ENCODE results near the gene MBTPS1. TPM values are rescaled to one million over a fixed set of nuclear protein-coding genes. Genes with fewer than 3 reads are reported as not detected.

The MBTPS1 gene
- total RNA-seq, 1 donor from 2014 or later = 143 TPM

DNA sequence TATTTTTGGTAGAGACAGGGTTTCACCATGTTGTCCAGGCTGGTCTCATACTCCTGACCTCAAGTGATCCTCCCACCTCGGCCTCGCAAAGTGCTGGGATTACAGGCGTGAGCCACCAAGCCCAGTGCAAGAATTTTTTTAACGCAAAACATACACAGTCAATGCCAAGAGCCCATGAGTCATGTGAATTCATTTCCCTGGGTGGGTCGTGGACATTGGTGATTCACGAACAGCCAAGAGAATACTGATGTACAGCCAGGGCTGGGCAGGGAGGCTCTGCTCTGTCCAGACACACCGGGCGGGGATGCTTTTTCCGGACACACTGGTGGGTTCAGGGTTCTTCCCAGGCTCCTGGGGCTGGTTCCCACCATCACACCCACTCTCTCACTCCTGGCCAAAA lies 91.9 kb downstream of the MBTPS1 start:
- Mint-ChIP-seq H3K36me3 (no peaks in the 10 kb centered on the region), H3K9me3 (peaks cover 14% of the 10 kb centered on the region), H3K4me3 (no peak overlapping the region), H3K27ac (no peak overlapping the region), H3K27me3 (ENCODE audit: low read depth) (peaks cover 2% of the 10 kb centered on the region), H3K4me1 (peaks cover 4% of the 10 kb centered on the region)
- DNase-seq (ENCODE audit: low spot score in 2 of 2, unreplicated experiment in 2 of 2) = no peak
- TF ChIP-seq, protein P1, sequence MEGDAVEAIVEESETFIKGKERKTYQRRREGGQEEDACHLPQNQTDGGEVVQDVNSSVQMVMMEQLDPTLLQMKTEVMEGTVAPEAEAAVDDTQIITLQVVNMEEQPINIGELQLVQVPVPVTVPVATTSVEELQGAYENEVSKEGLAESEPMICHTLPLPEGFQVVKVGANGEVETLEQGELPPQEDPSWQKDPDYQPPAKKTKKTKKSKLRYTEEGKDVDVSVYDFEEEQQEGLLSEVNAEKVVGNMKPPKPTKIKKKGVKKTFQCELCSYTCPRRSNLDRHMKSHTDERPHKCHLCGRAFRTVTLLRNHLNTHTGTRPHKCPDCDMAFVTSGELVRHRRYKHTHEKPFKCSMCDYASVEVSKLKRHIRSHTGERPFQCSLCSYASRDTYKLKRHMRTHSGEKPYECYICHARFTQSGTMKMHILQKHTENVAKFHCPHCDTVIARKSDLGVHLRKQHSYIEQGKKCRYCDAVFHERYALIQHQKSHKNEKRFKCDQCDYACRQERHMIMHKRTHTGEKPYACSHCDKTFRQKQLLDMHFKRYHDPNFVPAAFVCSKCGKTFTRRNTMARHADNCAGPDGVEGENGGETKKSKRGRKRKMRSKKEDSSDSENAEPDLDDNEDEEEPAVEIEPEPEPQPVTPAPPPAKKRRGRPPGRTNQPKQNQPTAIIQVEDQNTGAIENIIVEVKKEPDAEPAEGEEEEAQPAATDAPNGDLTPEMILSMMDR (IDR thresholded peaks at IDR 0.05; ENCODE audit: unreplicated experiment) = no peak

DNA sequence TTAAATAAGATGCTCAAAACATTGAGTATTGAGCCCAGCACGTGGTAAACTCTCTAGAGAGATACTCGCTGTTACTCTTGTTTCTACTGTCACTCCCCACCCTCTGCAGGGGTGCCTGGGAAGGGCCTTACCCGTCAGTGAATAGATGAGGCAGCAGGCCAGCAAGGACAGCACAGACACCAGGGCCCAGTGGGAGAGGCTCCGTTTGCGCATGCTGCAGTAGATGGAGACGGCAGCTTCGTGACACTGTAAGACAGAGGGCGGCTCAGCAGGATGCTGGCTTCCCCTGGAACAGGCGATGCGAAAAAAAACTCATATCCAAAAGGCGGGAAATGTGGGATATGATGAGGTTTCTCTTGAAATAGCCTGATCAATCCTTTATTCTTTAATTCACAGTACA lies 94.1 kb downstream of the MBTPS1 start:
- Mint-ChIP-seq H3K27me3 (ENCODE audit: low read depth) (no peaks in the 10 kb centered on the region), H3K4me1 (peaks cover 1% of the 10 kb centered on the region), H3K4me3 (no peak overlapping the region), H3K9me3 (peaks cover 25% of the 10 kb centered on the region), H3K27ac (peak overlapping the region; percentile 66), H3K36me3 (no peaks in the 10 kb centered on the region)
- TF ChIP-seq, protein P1 (IDR thresholded peaks at IDR 0.05; ENCODE audit: unreplicated experiment) = no peak
- DNase-seq (ENCODE audit: low spot score in 2 of 2, unreplicated experiment in 2 of 2) = no peak

DNA sequence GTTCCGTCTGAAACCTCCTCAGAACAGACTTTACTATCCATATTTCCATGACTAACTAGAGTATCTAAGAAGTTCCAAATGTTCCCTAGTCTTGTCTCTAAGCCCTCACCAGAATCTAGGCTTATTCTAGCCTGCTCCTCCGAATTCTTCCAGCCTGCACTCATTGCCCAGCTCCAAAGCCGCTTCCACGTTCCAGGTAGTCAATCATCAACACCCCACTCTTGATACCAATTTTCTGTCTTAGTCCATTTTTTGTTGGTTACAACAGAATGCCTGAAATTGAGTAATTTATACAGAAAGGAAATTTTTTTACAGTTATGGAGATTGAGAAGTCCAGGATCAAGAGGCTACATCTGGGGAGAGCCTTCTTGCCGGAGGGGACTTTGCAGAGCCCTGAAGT lies 95.3 kb downstream of the MBTPS1 start:
- Mint-ChIP-seq H3K36me3 (no peaks in the 10 kb centered on the region), H3K27ac (no peak overlapping the region), H3K27me3 (ENCODE audit: low read depth) (no peaks in the 10 kb centered on the region), H3K4me1 (no peaks in the 10 kb centered on the region), H3K9me3 (peaks cover 25% of the 10 kb centered on the region), H3K4me3 (no peak overlapping the region)
- DNase-seq (ENCODE audit: low spot score in 2 of 2, unreplicated experiment in 2 of 2) = no peak
- TF ChIP-seq, protein P1 (IDR thresholded peaks at IDR 0.05; ENCODE audit: unreplicated experiment) = no peak

DNA sequence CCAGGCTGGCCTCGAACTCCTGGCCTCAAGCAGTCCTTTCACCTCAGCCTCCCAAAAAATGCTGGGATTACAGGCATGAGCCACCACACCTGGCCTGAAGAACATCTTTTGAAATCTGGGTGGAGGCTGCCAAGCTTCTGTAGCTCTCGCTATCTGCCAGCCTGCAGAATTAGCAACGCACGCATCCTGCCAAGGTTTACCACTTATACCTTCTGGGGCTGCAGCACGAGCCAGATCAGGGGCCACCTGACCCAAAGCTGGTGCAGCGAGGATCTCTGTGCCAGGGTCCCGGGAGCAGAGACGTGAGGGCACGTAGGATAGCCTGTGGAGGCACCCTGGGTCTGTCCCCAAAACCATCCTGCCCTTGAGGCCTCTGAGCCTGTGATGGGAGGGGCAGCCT lies 96.4 kb downstream of the MBTPS1 start:
- no peak overlapping the region for H3K27ac Mint-ChIP-seq
- no peaks in the 10 kb centered on the region for H3K27me3 Mint-ChIP-seq (ENCODE audit: low read depth)
- TF ChIP-seq, protein P1 (IDR thresholded peaks at IDR 0.05; ENCODE audit: unreplicated experiment) = no peak
- H3K9me3 Mint-ChIP-seq = peaks cover 25% of the 10 kb centered on the region
- DNase-seq (ENCODE audit: low spot score in 2 of 2, unreplicated experiment in 2 of 2) = no peak
- H3K4me1 Mint-ChIP-seq = no peaks in the 10 kb centered on the region
- no peak overlapping the region for H3K4me3 Mint-ChIP-seq
- H3K36me3 Mint-ChIP-seq = no peaks in the 10 kb centered on the region

DNA sequence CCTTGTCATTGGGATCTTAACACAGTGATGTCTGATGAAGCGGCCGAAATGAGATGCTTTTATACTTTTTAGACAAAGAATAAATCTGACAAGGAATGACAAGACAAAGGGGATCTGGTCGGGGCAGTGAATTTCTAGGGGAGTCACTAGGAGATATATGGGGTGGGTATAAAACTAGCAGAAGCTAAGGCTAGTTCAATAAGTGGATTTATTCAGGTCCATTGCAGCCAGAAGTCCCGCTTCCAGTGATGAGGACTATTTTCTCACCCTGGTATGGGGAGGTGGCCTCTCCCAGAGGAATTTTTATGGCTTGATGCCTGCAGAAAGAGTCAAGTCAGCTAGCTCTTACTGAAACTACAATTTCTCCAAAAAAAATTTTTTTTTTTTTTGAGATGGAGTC lies 98.0 kb downstream of the MBTPS1 start:
- no peak for DNase-seq (ENCODE audit: low spot score in 2 of 2, unreplicated experiment in 2 of 2)
- H3K27me3 Mint-ChIP-seq (ENCODE audit: low read depth) = no peaks in the 10 kb centered on the region
- no peak overlapping the region for H3K27ac Mint-ChIP-seq
- H3K4me3 Mint-ChIP-seq = no peak overlapping the region
- H3K36me3 Mint-ChIP-seq = no peaks in the 10 kb centered on the region
- no peaks in the 10 kb centered on the region for H3K4me1 Mint-ChIP-seq
- H3K9me3 Mint-ChIP-seq = peaks cover 25% of the 10 kb centered on the region
- TF ChIP-seq, protein P1 (IDR thresholded peaks at IDR 0.05; ENCODE audit: unreplicated experiment) = no peak

DNA sequence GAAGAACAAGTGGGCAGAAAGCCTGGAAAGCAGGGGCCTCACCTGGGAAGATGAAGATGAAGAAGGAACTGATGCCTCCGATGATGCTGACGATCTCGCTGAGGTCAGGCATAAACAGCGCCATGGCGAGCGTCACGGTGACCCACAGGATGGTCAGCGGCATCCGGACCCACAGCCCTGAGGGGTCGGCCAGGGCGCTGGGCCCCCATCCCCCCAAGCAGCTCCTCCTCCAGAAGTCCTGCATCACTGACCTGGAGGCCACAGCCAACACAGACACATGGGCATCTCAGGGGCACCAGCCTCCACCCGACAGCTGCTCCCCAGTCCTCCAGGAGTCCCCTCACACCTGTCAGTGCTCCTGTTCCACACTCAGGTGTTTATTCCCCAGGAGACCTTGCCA lies 100.3 kb downstream of the MBTPS1 start:
- H3K9me3 Mint-ChIP-seq = peaks cover 20% of the 10 kb centered on the region
- no peak overlapping the region for H3K4me3 Mint-ChIP-seq
- no peak for DNase-seq (ENCODE audit: low spot score in 2 of 2, unreplicated experiment in 2 of 2)
- TF ChIP-seq, protein P1 (IDR thresholded peaks at IDR 0.05; ENCODE audit: unreplicated experiment) = no peak
- H3K27me3 Mint-ChIP-seq (ENCODE audit: low read depth) = no peaks in the 10 kb centered on the region
- H3K36me3 Mint-ChIP-seq = no peaks in the 10 kb centered on the region
- H3K4me1 Mint-ChIP-seq = no peaks in the 10 kb centered on the region
- no peak overlapping the region for H3K27ac Mint-ChIP-seq

Measured in mesothelial cell of epicardium (in vitro differentiated cells).